GM18511 (cell line): ENCODE measurements around the gene SLC17A5.
"Not testable (repeated sequence)": the region's sequence is repeated elsewhere in the genome, so short reads cannot be mapped to it uniquely, and the experiment has no call there.

Experiments
- ATAC-seq: cut with Tn5 transposase; IDR thresholded peaks from one replicate; pipeline ENCODE4 v1.9.1; 2021; ENCODE audit warnings: mild to moderate bottlenecking, moderate library complexity; ENCODE audit not compliant: unreplicated experiment

The SLC17A5 gene

GRCh38 chr6:73623480-73623879 is 30.3 kb downstream of the SLC17A5 start:
- not testable (repeated sequence) for ATAC-seq

- not testable (repeated sequence) for ATAC-seq
Observed at GRCh38 chr6:73618082-73618481, 35.7 kb downstream of the SLC17A5 start.

- no peak for ATAC-seq
Observed at GRCh38 chr6:73614802-73615201, 39.0 kb downstream of the SLC17A5 start.

GRCh38 chr6:73613806-73614536 is 39.8 kb downstream of the SLC17A5 start:
- ATAC-seq, result no peak

GRCh38 chr6:73612611-73613010 is 41.2 kb downstream of the SLC17A5 start:
- ATAC-seq, result no peak

GRCh38 chr6:73610444-73611275 is 43.1 kb downstream of the SLC17A5 start:
- ATAC-seq, result peak; percentile 62

GRCh38 chr6:73608761-73609160 is 45.0 kb downstream of the SLC17A5 start:
- ATAC-seq, result no peak

GRCh38 chr6:73606428-73606827 is 47.4 kb downstream of the SLC17A5 start:
- ATAC-seq, result no peak

- ATAC-seq, result no peak
Observed at GRCh38 chr6:73604461-73604860, 49.3 kb downstream of the SLC17A5 start.

GRCh38 chr6:73604020-73604419 is 49.8 kb downstream of the SLC17A5 start:
- ATAC-seq, result no peak

- ATAC-seq, result peak; percentile 12
Observed at GRCh38 chr6:73586416-73586974, 67.3 kb downstream of the SLC17A5 start.

GRCh38 chr6:73585566-73586415 is 68.0 kb downstream of the SLC17A5 start:
- ATAC-seq, result peak; percentile 81

GRCh38 chr6:73581293-73581692 is 72.5 kb downstream of the SLC17A5 start:
- ATAC-seq, result no peak

GRCh38 chr6:73580247-73581149 is 73.3 kb downstream of the SLC17A5 start:
- ATAC-seq, result peak; percentile 83

GRCh38 chr6:73579851-73580246 is 73.9 kb downstream of the SLC17A5 start:
- peak; percentile 33 for ATAC-seq

GRCh38 chr6:73579389-73579788 is 74.4 kb downstream of the SLC17A5 start:
- ATAC-seq, result no peak

GRCh38 chr6:73577676-73578075 is 76.1 kb downstream of the SLC17A5 start:
- no peak for ATAC-seq

GRCh38 chr6:73572531-73572930 is 81.3 kb downstream of the SLC17A5 start:
- not testable (repeated sequence) for ATAC-seq

GRCh38 chr6:73571218-73572181 is 82.3 kb downstream of the SLC17A5 start:
- ATAC-seq, result not testable (repeated sequence)
